GM18499 (cell line): ENCODE data around the gene NCOA3.

ENCODE experiments used
- ATAC-seq: cut with Tn5 transposase; IDR thresholded peaks from one replicate; pipeline ENCODE4 v1.9.1; 2021; ENCODE audit warnings: moderate number of reproducible peaks; ENCODE audit not compliant: insufficient read depth, unreplicated experiment

The NCOA3 gene

DNA sequence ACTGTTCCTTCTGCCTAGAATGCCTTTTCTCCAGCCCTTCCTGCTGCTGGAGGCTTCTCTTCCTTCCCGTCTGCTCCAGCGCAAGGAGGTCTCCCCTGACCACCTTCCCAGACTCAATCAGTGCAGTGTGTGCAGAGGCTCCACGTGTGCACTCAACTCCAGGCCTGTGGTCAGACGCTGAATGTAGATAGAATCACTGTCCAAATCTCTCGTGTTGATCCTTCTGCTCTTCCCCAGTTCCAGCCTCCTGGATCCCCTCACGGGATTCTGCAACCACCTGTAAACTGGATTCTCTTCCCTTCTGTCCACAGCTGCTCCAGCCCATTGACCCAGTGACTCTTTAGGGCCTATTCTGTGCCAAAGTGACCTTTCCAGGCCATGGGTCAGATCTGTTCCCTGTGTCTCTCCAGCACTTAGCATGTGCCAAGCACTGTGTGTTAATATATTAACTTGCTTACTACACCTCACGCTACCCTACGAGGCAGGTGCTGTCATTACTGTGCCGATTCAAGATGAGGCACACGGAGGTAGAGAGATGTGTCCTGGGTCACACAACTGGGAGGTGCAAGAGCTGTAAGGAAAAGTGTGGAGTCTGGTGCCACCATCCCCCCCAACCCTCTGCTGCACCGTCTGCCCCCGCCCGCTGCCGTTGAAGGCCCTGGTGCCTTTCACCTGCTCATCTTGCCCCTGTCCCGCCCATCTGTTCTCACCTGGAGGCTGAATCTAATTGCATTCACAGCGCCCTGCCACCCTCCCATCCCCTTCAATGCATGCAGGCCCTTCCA lies 171.4 kb downstream of the NCOA3 start:
- ATAC-seq, result no peak

DNA sequence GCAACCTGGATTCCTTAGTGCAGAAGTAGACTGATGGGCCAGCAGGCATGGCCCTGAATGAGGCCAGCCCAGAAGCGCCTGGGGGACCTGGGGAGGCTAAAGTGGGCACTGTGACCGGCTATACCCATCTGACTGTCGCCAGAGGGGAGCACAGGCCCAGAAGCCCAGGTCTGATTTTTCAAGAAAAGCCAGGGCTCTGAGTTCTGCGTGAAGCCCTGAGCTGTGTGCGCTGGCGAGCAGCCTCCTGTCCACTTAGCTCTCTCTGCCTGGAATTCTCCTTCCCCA lies 171.9 kb downstream of the NCOA3 start:
- ATAC-seq, result no peak

DNA sequence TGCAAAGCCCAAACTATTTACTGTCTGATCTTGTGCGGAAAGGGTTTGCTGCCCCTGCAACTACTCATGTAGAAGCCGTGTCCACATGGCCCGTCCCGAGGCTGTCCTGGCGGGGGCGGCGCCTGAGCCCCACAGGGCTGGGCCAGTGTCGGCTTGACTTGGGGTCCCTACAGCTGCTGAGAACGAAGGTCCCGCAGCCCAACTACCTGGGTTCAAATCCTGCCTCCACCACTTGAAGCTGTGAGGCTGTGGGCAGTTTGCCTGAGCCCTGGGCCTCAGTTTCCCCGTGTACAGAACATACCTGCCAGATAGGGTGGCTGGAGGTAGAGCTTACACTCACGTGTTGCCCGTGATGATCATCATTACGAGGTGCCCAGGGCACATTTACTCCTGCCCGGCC lies 172.5 kb downstream of the NCOA3 start:
- no peak for ATAC-seq

DNA sequence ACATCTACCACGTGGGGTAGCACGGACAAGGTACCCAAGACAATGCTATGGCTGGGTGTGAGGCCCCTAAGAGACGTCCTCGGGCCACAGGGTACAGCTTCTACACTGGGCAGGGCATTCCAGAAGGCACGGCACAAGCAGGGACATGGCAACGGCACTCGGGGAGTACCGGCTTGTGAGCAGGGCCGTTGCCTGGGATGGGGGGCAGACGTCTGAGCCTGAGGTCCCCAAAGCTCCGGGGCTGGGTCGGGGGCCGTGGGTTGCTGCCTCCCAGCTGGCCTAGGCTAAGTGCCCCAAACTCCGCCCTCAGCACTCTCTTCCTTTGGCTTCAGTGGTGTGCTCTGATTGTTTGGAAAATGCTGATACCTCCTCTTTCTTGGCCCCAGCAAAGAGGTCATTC lies 173.0 kb downstream of the NCOA3 start:
- no peak for ATAC-seq

DNA sequence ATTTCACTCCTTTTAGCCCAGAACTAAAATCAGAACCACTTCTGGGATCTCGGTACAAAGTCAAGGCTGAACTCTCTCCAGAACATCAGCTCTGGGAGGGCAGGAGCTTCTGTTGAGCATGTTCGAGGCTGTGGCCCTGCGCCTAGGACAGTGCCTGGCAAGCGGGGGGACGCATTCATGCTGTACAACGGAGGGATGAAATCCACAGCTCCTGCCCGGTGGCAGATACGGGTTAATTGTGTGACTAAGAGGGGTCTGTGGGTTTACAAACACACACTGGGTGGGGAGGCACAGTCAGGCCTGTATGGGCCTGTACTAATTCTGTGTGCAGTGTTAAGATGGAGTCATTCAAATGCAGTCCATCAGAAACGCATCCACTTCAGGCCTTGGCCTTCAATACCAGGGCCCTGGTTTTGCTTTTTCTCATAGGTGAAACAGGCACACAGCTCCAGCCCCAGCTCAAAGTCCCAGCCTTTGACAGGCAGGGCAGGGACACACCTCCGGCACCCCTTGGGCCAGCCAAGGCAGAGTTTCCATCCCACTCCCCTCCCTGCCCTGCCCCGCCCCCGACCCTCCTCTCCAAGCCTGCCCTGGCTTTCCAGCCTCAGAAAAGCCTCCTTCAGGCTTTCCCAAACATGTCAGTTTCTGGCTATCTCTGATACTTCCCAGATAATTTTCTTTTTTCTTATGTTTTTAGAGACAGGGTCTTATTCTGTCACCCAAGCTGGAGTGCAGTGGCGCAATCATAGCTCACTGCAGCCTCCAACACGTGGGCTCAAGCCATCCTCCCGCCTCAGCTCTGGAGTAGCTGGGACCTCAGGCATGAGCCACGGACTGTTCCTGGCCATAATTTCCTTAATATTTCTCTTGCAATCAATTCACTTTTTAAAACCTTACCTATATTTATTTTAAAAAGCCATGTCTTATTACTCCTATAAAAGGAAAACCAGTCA lies 173.8 kb downstream of the NCOA3 start:
- no peak for ATAC-seq

DNA sequence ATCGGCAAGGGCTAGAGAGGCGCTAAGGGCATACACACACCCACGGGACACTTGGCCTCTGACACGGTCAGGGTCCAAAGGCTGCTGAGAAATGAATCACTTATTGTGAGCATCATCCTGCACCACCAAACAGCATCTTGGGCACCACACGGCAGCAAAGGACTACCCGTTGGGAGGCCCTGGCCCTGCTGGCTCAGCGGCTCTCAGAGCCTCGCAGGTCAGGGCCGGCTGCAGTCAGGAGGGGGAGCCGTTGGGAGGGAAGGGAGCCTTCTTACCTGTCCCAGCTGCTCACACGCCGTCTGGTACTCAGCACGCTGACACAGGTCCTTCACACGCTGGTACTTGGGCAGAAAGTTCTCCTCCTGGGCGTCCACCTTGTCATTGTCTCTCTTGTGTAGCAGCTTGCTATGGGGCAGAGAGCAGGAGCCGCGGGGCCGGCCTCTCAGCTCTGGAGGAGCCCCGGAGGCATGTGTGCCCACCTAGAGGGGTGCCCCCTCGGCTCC lies 174.6 kb downstream of the NCOA3 start:
- no peak for ATAC-seq

DNA sequence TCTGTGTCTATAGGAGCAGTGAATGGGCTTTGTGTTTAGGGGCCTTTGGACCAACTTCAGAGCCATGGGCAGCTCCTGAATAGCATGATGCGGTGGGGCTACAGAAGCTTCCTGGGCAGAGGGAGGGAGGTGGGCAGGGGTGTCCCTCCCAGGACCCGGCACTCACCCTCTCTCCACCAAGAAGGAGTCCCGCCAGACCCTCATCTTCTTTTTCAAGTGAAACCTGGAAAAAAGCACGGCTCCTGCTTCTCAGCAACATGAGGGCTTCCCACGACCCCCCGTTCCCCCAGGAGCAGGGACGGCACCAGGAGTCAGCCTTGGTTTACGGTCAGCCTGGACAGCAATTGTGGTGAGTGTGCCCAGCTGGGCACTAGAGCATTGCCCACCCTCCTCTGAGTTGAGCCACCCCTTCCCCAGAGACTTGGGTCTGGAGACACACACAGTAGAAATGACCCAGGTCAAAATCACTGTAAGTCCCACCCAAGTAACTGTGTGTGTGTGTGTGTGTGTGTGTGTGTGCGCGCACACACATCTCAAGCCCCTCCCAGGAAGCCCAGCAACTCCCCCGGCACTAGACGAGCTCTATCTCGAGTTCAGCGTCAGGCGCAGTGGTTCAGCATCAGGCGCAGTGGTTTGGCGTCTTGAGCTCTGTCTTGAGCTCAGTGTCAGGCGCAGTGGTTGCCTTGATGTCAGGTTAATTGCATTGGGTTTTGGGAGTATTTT lies 175.4 kb downstream of the NCOA3 start:
- ATAC-seq, result no peak

DNA sequence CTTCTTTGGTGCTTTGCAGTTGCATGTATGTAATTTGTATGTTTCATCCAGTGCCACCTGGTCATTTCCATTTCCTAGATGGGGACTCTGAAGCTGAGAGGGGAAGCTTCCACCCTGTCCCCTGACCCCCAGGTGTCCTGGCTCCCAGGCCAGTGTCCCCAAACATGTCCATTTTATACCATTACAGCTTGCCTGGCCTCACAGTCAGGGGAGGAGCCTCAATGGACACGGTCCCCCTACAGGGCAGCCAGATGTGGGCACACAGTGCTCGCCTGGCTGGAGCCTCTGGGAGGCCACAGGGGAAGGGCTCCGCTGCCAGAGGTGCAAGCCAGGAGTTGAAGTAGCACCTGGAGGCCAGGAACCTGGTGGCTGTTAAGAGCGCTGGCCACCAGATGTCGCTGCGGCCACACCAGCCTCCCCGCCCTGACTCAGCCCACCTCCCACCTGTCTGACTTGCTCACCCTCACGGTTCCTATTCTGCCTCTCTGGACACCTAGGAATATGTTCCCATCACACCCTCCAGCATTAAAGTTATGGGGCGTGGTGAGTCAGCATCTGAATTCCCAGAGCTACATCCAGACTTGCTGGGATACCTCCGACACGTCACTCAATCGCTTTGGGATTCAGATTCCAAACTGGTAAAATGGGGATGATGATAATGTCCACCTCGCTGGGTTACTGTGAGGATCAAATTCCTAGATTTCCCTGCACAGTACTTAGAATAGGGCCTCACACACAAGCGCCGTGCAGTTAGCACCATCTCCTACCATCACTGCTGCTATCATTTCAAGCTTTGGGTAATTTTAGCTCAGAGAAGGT lies 176.2 kb downstream of the NCOA3 start:
- no peak for ATAC-seq

DNA sequence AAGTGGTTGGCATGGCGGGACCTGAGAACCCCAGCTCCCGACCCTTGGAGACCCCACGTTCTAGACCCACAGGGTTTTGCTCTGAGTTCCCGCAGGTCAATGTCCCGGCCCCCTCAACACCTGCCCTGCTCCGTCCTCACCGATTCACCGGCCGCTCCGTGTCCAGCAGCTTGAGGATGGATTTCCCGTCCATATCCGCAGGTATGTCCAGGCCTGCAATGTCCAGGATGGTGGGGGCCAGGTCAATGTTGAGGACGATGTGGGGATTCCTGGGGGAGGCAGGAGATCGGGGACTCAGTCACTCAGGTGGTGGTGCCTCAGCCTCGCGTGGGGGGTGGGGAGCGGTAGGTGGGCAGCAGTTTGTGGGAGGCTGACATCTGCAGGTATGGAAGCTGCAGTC lies 176.8 kb downstream of the NCOA3 start:
- no peak for ATAC-seq

DNA sequence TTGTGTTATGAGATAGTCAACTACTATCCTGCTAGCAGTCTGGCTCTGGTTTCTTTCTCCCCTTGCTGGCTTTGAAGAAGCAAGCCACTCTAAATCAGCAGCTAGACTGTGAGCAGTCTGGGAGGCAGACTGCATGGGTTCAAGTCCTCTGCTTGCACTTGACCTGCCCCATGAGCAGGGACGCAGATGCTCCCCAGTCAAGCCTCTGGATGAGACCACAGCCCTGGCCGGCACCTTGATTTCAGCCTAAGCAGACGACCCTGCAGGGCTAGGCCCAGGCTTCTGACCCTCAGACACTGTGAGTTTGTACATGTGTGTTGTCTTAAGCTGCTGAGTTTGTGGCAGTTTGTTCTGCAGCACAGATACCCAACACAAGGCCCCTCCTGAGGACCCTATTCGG lies 177.8 kb downstream of the NCOA3 start:
- no peak for ATAC-seq

DNA sequence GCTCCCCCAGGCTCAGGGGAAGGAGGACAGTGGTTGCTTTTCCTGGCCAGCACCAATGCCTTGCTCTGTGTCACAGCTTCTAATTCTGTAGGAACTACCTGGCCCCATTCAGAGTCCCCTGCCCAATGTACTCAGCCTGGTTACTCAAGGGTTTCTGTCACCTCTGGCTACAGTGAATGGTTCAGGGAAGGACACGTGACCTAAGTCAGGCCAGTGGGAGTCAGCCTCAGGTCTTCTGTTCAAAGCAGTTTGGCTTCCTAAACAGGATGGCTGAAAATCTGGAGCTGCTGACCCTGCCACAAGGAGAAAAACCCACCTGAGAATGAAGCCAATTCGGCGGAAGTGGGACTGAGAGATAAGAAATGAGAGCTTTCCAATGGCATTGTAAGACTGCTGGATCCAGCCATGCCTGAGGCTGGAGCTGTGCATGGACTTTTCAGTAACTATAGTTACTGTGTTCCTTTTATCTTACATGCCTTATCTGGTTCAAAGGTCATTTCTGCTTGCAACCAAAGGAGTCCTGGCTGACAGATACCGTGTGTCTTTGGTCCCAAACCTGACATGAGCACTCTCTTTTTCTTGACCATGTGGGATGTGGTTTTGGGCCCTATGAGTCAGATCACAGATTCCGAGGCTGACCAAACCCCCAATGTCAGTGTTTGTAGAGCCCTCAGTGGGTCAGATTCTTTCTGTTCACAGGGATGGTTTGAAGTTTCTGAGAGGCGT lies 179.3 kb downstream of the NCOA3 start:
- ATAC-seq, result no peak

DNA sequence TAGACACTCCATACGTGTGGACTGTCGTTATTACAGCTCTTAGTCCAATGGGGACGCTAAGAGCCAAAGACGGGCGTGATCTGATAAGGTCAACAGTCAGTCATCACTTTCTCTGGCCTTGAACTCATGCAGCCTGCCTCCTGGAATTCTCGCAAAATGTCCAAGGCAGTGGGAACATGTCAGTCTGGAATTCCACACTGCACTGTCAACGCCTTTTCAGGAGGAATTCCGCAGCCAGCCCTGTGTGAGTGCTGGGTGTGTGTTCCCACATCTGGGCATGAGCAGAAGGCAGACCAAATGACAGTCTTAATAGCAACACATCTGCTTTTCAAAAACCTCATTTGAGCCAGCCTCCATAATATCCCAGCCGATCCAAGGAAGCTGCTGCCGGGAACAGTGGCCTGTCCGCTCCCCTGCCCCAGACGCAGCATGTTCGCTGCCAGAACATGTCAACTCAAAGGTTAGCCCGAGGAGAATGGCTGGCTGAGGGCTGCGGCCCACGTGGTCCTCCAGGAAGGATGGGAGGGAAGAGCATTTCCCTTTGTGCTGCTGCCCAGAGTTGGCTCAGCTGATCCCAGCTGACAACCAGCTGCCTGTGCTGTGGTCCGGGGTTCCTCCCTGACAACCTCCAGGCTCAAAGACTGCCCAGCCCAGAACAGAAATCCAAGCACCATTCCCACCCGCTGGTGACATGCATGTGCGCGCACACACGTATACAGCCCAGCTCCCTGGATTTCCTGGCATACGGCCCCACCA lies 180.5 kb downstream of the NCOA3 start:
- ATAC-seq, result no peak

DNA sequence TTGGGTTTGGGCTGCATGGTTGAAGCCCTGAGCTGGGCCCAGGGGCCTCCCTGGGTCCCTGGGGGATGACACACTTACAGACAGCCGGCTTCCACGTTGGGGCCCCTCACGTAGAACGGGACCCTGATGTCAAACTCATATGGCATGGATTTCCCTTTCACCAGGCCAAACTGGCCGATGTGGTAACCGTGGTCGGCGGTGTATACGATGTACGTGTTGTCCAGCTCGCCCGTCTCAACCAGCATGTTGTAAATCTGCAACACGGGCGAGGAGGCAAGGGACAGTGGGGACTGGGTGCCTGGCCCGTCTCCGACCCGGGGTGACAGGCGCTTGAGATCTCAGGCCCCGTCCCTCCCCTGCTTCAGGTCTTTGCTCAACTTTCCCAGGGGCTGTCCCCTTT lies 181.2 kb downstream of the NCOA3 start:
- ATAC-seq, result no peak

DNA sequence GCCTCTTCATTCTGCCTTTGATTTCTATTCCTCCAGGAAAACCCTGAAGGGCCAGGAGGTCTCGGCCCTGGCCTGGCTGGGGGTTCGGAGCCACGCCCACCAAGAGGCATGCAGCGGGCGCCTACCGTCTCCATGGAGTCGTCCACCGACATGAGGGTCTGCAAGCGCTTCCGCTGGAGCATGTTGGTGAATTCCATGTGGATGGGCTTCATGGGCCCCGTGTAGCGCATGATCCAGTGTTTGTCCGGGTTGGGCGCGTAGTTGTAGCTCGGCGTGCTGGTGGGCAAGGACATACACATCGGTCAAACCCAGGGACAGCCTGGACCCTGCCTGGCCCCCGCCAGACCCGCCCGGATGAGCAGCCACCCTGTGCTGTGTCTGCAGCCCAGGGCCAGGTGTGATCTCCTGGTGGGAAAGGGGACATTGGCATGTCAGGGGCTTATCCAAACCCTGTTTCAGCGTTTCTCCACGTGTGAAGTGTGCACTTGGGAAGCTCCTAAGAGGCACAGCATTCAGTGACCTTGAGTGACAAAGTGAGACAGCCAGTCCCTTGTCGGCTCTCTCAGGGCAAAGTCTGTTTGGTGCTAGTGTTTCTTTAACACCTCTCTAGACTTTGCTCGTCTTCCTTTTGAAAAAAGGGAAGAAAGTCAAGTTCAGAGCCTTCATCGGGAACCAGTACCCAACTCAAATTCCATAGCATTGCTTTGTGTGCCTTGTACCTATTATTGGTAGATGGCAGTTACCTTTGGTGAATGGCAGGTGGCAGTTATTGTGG lies 182.8 kb downstream of the NCOA3 start:
- ATAC-seq, result no peak

DNA sequence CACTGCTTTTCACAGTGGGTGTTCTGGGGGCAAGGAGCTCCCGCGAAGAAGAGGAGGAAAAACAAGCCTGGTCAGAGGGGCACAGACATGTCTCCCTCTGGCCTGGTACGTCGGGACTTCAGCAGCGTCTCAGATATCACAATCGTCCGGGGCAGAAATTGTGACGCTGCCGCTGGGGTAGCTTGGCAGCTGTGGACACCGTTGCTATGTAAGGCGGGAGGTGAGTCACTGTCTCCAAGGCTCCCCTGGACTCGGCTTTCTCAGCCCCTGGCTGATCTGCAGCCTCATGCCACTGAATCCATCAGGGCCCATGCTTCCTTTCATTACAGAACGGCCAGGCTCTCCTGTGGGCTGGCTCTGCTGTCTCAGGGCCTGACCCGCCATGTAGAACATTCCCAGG lies 184.9 kb downstream of the NCOA3 start:
- no peak for ATAC-seq

DNA sequence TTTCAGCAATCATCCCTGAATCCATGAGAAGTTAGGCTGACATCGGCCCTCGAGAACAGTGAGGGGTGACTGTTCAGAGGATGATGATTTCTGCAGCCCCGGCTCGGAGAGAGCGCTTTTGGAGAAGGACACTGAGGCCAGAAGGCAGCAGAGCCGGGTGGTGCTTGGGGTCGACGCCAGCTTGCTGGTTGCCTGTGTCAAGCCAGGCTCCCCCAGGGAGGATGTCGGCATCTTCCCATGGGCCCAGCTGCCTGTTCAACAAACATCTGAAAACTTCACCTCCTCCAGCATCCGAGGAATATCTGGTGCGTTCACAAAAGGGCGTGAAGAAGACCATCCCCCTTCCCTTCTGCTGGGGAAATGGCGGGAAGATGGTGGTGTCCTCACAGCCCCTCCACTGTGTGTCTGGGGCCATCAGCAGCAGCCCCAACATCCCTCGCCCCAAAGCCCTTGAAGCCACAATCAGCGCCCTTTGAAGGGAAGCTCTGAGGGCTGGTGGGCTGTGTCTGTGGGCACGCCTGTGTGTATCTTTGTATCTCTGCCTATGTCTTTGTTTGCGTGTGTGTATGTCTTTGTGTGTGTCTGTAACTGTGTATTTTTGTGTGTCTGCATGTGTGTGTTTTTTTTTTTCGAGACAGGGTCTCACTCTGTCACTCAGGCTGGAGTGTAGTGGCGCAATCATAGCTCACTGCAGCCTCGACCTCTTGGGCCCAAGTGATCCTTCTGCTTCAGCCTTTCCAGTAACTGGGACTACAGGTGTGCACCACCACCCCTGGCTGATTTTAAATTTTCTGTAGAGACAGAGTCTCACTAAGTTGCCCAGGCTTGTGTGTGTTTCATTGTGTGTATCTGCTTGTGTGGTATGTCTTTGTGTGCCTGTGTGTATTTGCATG lies 185.7 kb downstream of the NCOA3 start:
- ATAC-seq, result no peak
